ENCODE results near the gene ARID5B.

ARID5B gene

GRCh38 chr10:62002753-62003152, 101.3 kb downstream of the ARID5B start:
- no peak for DNase-seq (ENCODE audit: extremely low read depth, low read depth)
- no peak for TF ChIP-seq CTCF (IDR thresholded peaks at IDR 0.05; ENCODE audit: low read depth, low read length)

GRCh38 chr10:62004042-62004441, 102.5 kb downstream of the ARID5B start:
- no peak for TF ChIP-seq CTCF (IDR thresholded peaks at IDR 0.05; ENCODE audit: low read depth, low read length)
- DNase-seq (ENCODE audit: extremely low read depth, low read depth): no peak

GRCh38 chr10:62005281-62005680, 103.8 kb downstream of the ARID5B start:
- no peak for DNase-seq (ENCODE audit: extremely low read depth, low read depth)
- no peak for TF ChIP-seq CTCF (IDR thresholded peaks at IDR 0.05; ENCODE audit: low read depth, low read length)

- DNase-seq (ENCODE audit: extremely low read depth, low read depth): no peak
- no peak for TF ChIP-seq CTCF (IDR thresholded peaks at IDR 0.05; ENCODE audit: low read depth, low read length)
These were observed 104.2 kb downstream of the ARID5B start for GRCh38 chr10:62005687-62006086.

GRCh38 chr10:62007145-62007544, 105.6 kb downstream of the ARID5B start:
- no peak for DNase-seq (ENCODE audit: extremely low read depth, low read depth)
- TF ChIP-seq CTCF (IDR thresholded peaks at IDR 0.05; ENCODE audit: low read depth, low read length): no peak

GRCh38 chr10:62008196-62008595, 106.7 kb downstream of the ARID5B start:
- DNase-seq (ENCODE audit: extremely low read depth, low read depth): no peak

GRCh38 chr10:62008946-62009345, 107.4 kb downstream of the ARID5B start:
- DNase-seq (ENCODE audit: extremely low read depth, low read depth): no peak
- TF ChIP-seq CTCF (IDR thresholded peaks at IDR 0.05; ENCODE audit: low read depth, low read length): no peak

More at GRCh38 chr10:62008196-62008595, 106.7 kb downstream of the ARID5B start:
- no peak for TF ChIP-seq CTCF (IDR thresholded peaks at IDR 0.05; ENCODE audit: low read depth, low read length)
